ENCODE results near the gene USP30.
A peak's percentile ranks its signal among the peaks of the same experiment; 100 is the strongest.
"Not testable (repeated sequence)": the region's sequence is repeated elsewhere in the genome, so short reads cannot be mapped to it uniquely, and the experiment has no call there.

Gene USP30

GRCh38 chr12:109052414-109053323 lies at the start of gene USP30:
USP30 (plus strand) TSS chr12:109052576; CDS start chr12:109052679, 103 bp downstream.
- DNase-seq: peak; percentile 11 to 88 (median 78)

GRCh38 chr12:109004017-109004416 lies 48.4 kb upstream of the USP30 start:
- DNase-seq: no peak

- no peak for DNase-seq
Measured at GRCh38 chr12:109009766-109010165, 42.6 kb upstream of the USP30 start.

DNA sequence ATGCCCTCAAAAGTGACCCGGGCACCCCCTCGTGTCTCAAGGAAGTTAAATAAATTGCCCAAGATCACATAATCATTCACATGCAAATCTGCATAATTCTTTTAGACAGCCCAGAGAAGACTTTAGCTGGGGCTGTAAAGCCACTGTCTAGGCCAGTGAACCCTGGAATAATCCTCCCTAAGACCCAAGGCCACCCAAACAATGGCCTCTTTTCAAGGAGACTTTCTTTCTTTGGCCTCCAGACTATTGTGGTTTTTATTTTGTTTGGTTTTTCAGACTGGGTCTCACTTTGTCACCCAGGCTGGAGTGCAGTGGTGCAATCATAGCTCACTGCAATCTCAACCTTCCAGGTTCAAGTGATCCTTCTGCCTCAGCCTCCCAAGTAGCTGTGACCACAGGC lies 42.1 kb upstream of the USP30 start:
- no peak for DNase-seq

DNA sequence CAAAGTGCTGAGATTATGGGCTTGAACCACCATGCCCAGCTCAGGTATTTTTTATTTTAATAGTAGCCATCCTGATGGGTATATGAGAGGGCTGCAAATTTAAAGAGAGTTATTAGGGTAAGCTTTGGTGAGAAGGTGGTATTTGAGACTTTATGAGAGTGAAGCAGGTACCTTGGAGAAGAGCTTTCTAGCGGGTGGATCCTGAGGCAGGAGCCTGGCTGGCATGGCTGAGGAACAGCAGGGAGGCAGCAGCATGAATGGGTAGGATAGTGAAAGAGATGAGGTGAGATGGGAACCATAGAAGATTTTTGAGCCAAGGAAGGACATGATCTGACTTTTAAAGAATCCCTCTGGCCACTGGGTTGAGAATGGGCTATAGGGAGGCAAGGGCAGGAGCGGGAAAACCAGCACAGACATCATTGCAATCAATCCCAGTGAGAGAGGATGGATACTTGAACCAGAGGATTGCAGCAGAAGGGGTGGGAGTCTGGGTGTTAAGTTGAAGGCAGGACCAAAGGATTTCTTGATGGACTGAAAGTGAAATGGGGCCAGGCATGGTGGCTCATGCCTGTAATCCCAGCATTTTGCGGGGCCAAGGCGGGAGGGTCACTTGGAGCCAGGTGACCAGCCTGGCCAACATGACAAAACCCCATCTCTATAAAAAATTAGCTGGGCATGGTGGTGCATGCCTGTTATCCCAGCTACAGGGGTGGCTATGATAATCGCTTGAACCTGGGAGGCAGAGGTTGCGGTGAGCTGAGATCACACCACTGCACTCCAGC lies 37.2 kb upstream of the USP30 start:
- DNase-seq: no peak

GRCh38 chr12:109016016-109016415 lies 36.4 kb upstream of the USP30 start:
- DNase-seq: no peak

GRCh38 chr12:109016978-109017377 lies 35.4 kb upstream of the USP30 start:
- no peak for DNase-seq

GRCh38 chr12:109018296-109018695 lies 34.1 kb upstream of the USP30 start:
- peak in 1 of 14 donors; percentile 69 for DNase-seq

DNA sequence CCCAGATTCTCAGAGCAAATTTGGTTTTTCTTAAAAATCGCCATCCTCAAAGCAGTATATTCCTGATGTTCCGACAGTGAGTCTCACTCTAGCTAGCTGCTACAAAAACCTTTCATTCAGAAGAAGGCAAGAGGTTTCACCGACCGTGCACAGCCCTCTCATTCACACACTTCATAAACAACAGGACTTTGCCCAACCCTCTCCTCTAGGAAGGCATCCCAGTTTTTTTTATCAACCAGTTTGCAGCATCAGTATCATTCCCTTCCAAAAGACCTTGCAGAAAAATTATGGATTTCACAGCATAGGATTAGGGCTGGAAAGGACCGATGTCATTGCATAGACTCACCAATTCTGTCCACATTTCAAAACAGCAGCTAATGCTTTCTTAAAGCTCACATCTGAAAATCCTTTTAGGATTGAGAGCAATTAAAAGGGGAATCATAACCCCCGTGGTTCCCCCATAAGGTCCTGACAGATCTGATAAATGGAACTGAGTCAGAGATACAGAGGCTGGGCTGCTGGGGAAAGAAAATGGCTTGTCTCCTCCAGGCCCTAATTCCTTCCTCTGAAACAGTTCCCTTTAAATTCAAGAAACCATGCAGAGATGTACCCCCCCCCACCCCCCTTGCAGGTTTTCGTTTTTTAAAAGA lies 32.1 kb upstream of the USP30 start:
- DNase-seq: peak in 1 of 14 donors; percentile 63

DNA sequence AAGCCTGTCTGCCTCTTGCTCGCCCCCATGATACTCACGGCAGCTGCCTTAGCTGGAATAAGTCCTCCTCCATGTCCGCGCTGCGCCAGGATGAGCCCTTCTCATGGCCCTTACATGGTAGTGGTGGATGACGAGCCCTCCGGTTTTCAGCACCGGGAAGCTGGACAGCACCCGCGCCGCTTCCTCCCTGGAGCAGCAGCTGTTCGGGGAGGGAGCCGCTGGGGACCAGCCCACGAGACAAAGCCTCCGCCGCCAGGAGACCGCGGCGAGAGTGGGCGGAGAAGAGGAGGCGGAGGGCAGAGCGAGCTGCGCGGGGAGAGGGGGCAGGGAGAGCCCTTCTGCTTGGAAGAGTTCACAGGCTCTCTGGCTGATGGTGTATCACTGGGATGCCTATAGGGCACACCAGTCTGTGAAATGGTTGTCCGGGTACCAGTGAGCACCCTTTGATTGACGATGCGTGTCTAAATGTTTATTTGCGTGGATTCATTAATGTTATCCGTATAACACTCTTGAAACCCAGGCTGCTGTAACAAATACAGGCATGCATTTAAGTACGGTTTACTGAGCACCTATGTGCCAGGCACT lies 31.5 kb upstream of the USP30 start, which contains the start of gene SVOP:
TSS of gene SVOP (minus strand) at position 273 of the 585 bp plus-strand sequence. CDS start at position 73, 200 bp downstream.
- DNase-seq: peak; percentile 25 to 80 (median 68)

DNA sequence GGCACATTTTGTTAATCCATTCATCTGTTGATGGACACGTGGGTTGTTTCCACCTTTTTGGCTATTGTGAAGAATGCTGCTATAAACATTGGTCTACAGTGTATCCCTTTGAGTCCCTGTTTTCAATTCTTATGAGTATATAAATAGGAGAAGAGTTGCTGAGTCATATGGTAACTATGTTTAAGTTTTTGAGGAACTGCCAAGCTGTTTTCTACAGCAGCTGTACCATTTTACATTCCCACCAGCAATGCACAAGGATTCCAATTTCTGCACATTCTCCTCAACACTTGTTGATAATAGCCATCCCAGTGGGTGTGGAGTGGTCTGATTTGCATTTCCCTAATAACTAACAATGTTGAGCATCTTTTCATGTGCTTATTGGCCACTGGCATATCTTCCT lies 24.6 kb upstream of the USP30 start:
- DNase-seq: no peak

- DNase-seq: not testable (repeated sequence)
Measured at GRCh38 chr12:109028624-109029023, 23.8 kb upstream of the USP30 start.

DNA sequence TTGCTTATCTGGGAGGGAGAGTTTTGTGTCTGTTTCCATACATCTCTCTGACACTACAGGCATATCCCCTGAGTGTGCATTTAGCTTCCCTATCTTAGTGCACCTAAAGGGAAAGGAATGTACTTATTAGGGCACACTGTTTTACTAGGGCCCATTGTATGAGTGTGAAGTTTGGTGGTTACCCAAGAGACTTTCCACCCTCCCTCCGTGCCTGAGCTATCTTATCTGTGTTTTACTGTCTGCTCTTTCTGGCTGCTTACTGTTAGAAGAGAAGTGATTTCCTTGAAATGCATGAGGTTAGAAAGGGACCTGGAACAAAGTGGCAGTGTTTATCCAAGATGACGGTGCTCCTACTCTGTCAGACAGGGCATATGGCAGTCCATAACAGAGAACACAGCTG lies 23.0 kb upstream of the USP30 start:
- no peak for DNase-seq

- no peak for DNase-seq
Measured at GRCh38 chr12:109033239-109034196, 18.9 kb upstream of the USP30 start.

DNA sequence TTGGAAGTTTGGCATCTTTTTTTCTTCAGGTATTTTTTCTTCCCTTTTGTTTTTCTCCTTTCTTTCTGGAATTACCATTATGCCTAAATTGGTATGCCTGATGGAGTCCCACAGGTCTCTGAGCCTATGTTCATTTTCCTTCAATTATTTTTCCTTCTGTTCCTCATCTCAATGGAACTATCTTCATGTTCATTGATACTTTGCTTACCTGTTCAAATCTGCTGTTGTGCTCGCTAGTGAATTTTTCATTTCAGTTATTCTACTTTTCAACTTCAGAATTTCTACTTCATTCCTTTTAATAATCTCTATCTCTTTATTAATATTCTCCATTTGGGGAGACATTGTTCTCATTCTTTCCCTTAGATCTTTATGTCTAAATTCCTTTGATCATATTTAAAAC lies 15.4 kb upstream of the USP30 start:
- no peak for DNase-seq

GRCh38 chr12:109044241-109044640 lies 8.1 kb upstream of the USP30 start:
- DNase-seq: no peak

GRCh38 chr12:109047081-109047805 lies 5.1 kb upstream of the USP30 start:
- no peak for DNase-seq

DNA sequence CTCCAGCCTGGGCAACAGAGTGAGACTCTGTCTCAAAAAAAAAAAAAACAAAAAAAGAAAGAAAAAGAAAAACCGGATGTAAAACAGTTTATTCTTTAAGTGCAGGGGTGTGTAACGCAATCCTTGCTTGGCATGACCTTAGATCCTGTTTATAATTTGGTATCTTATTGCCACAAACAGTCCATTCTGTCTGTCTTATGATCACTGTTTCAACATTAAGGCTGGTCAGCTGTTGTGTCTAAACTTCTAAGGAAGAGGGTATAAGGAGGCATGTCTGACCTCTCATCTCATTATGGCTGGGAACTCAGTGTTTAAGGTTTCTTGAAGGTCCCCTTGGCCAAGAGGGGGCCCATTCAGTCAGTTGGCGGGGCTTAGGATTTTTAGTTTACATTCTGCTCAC lies 3.7 kb upstream of the USP30 start:
- DNase-seq: not testable (repeated sequence)

- not testable (repeated sequence) for DNase-seq
Measured at GRCh38 chr12:109049794-109050193, 2.6 kb upstream of the USP30 start.

GRCh38 chr12:109052097-109052413 lies 321 bp upstream of the USP30 start:
- no peak for DNase-seq
